Neural progenitor cell (in vitro differentiated cells): ENCODE results near the gene YBX2. TPM values are rescaled to one million over a fixed set of nuclear protein-coding genes. Genes with fewer than 3 reads are reported as not detected.
A peak's percentile ranks its signal among the peaks of the same experiment; 100 is the strongest.

Source experiments
- DNase-seq: peaks from one replicate; pipeline ENCODE4 v3.0.0-alpha.2; 2016; ENCODE audit warnings: low spot score
- H2AFZ ChIP-seq: fragments of 200-600 bp; sonication (generic); replicated peaks from 2 replicates; pipeline ENCODE4 v1.6.1; 2016; ENCODE audit warnings: antibody characterized with exemption
- H3F3A ChIP-seq: fragments of 200-600 bp; sonication (generic); 2 replicates; pipeline ENCODE4 v1.6.1; 2016; ENCODE audit warnings: antibody characterized with exemption, low read depth
- H3K27ac ChIP-seq: fragments of 200-600 bp; sonication (generic); 2 replicates; pipeline ENCODE4 v1.5.1; 2016; ENCODE audit warnings: mild to moderate bottlenecking
- H3K27me3 ChIP-seq: fragments of 200-600 bp; sonication (generic); 2 replicates; pipeline ENCODE4 v1.6.1; 2016; ENCODE audit warnings: mild to moderate bottlenecking, moderate library complexity
- H3K36me3 ChIP-seq: fragments of 200-600 bp; sonication (generic); 2 replicates; pipeline ENCODE4 v1.5.1; 2016
- H3K4me1 ChIP-seq: fragments of 200-600 bp; sonication (generic); 2 replicates; pipeline ENCODE4 v1.6.1; 2016; ENCODE audit warnings: mixed run types
- H3K4me2 ChIP-seq: fragments of 200-600 bp; sonication (generic); 2 replicates; pipeline ENCODE4 v1.6.1; 2016
- H3K4me3 ChIP-seq: fragments of 200-600 bp; sonication (generic); 2 replicates; pipeline ENCODE4 v1.5.1; 2016
- H3K79me2 ChIP-seq: fragments of 200-600 bp; sonication (generic); 2 replicates; pipeline ENCODE4 v1.6.1; 2016; ENCODE audit warnings: low read depth
- H3K9ac ChIP-seq: fragments of 200-600 bp; sonication (generic); 2 replicates; pipeline ENCODE4 v1.6.1; 2016
- H3K9me3 ChIP-seq: fragments of 200-600 bp; sonication (generic); 2 replicates; pipeline ENCODE4 v1.5.1; 2016; ENCODE audit warnings: low read depth
- H4K20me1 ChIP-seq: fragments of 200-600 bp; sonication (generic); 2 replicates; pipeline ENCODE4 v1.6.1; 2016; ENCODE audit warnings: low read depth
- H3K27ac Mint-ChIP-seq: 3 replicates; pipeline ENCODE4 v1.8.0; 2021; ENCODE audit warnings: mixed read lengths
- H3K27me3 Mint-ChIP-seq: 2 replicates; pipeline ENCODE4 v1.8.0; 2022; ENCODE audit warnings: low read depth, mild to moderate bottlenecking, inconsistent platforms, moderate library complexity, mixed read lengths; ENCODE audit not compliant: insufficient read depth
- H3K36me3 Mint-ChIP-seq: 3 replicates; pipeline ENCODE4 v1.8.0; 2021; ENCODE audit warnings: mixed read lengths
- H3K4me1 Mint-ChIP-seq: 3 replicates; pipeline ENCODE4 v1.8.0; 2021; ENCODE audit warnings: mixed read lengths
- H3K4me3 Mint-ChIP-seq: 3 replicates; pipeline ENCODE4 v1.8.0; 2021; ENCODE audit warnings: mild to moderate bottlenecking, moderate library complexity, mixed read lengths
- H3K9me3 Mint-ChIP-seq: 3 replicates; pipeline ENCODE4 v1.8.0; 2020; ENCODE audit warnings: mixed read lengths
- EZH2 ChIP-seq: fragments of 200-600 bp; sonication (generic); IDR thresholded peaks from 2 replicates; pipeline ENCODE4 v1.6.1; 2017; ENCODE audit warnings: antibody characterized with exemption, mild to moderate bottlenecking, moderate library complexity
- EZH2phosphoT487 ChIP-seq: fragments of 200-600 bp; sonication (generic); IDR thresholded peaks from 2 replicates; pipeline ENCODE4 v1.6.1; 2017; ENCODE audit warnings: antibody characterized with exemption
- total RNA-seq: library from RNA; depleted of rRNA; stranded (reverse); fragments of >200 nt; gene quantifications from 2 replicates; pipeline ENCODE4 v1.2.3, GENCODE V29; 2015; ENCODE audit warnings: low replicate concordance
- TF ChIP-seq, protein P1 (sequence below): fragments of 200-600 bp; sonication (generic); IDR thresholded peaks from 2 replicates; pipeline ENCODE4 v1.5.1; 2017; ENCODE audit warnings: antibody characterized with exemption, mild to moderate bottlenecking

YBX2 gene
- total RNA-seq, 1 donor from 2014 or later, result 2.7 TPM

DNA sequence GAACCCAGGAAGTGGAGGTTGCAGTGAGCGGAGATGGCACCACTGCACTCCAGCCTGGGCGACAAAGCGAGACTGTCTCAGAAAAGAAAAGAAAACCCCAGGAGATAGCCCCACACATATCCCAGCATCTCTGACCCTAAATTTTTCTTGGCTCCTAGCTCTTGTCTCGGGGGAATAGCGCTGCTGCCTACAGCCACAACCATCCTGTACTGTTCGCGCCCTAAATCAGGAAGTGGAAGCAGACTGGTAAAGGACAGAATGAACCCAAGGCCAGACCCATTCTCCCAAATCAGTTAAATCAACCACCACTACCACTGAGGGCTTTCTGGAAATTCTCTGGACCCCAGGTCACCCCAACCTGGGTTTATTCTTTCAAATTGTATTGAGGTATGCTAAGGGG lies 44.6 kb downstream of the YBX2 start:
- Histone ChIP-seq H3K27me3 (no peaks in the 10 kb centered on the region), H3K79me2 (peaks cover 61% of the 10 kb centered on the region), H3K27ac (no peak overlapping the region), H3K9me3 (no peaks in the 10 kb centered on the region), H3K4me3 (peak overlapping the region; percentile 61), H3K9ac (no peak overlapping the region), H3K36me3 (peaks cover 3% of the 10 kb centered on the region), H3K4me1 (peaks cover 16% of the 10 kb centered on the region), H2AFZ (no peak overlapping the region), H3F3A (peaks cover 22% of the 10 kb centered on the region), H3K4me2 (peak overlapping the region; percentile 100), H4K20me1 (peaks cover 34% of the 10 kb centered on the region)
- H3K27me3 Mint-ChIP-seq, result peaks cover 12% of the 10 kb centered on the region
- DNase-seq, result no peak
- peak overlapping the region; percentile 89 for H3K4me3 Mint-ChIP-seq
- H3K27ac Mint-ChIP-seq, result peak overlapping the region; percentile 53
- TF ChIP-seq EZH2 (no peak), EZH2phosphoT487 (no peak)
- TF ChIP-seq, protein P1, sequence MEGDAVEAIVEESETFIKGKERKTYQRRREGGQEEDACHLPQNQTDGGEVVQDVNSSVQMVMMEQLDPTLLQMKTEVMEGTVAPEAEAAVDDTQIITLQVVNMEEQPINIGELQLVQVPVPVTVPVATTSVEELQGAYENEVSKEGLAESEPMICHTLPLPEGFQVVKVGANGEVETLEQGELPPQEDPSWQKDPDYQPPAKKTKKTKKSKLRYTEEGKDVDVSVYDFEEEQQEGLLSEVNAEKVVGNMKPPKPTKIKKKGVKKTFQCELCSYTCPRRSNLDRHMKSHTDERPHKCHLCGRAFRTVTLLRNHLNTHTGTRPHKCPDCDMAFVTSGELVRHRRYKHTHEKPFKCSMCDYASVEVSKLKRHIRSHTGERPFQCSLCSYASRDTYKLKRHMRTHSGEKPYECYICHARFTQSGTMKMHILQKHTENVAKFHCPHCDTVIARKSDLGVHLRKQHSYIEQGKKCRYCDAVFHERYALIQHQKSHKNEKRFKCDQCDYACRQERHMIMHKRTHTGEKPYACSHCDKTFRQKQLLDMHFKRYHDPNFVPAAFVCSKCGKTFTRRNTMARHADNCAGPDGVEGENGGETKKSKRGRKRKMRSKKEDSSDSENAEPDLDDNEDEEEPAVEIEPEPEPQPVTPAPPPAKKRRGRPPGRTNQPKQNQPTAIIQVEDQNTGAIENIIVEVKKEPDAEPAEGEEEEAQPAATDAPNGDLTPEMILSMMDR, result no peak
- peaks cover 23% of the 10 kb centered on the region for H3K36me3 Mint-ChIP-seq
- peaks cover 34% of the 10 kb centered on the region for H3K4me1 Mint-ChIP-seq
- H3K9me3 Mint-ChIP-seq, result no peaks in the 10 kb centered on the region

DNA sequence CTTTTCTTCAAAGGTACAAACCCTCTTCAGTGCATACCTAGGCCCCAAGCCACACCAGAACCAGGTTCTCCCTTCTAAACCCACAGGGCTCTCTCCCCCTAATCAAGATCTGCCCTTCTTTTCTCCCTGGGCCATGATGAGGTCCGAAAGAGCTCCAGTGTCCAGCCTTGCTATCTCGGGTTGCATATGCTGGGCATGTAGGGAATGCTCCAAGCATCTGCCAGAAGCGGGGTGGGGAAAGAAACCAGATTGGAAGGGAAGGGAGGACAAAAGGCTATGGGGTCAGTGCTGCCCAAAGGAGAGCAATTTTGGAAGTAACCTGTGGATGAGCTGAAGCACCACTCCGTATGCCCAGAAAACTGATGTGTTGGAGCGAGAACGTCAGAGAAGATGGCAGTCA lies 45.2 kb downstream of the YBX2 start:
- Histone ChIP-seq H2AFZ (no peak overlapping the region), H3K9me3 (no peaks in the 10 kb centered on the region), H3K36me3 (peaks cover 2% of the 10 kb centered on the region), H3K4me2 (peak overlapping the region; percentile 100), H3K27me3 (no peaks in the 10 kb centered on the region), H3K4me1 (peaks cover 16% of the 10 kb centered on the region), H3K79me2 (peaks cover 61% of the 10 kb centered on the region), H4K20me1 (peaks cover 34% of the 10 kb centered on the region), H3K9ac (peak overlapping the region; percentile 24), H3F3A (peaks cover 28% of the 10 kb centered on the region), H3K4me3 (no peak overlapping the region), H3K27ac (no peak overlapping the region)
- Mint-ChIP-seq H3K9me3 (no peaks in the 10 kb centered on the region), H3K27me3 (peaks cover 12% of the 10 kb centered on the region), H3K27ac (no peak overlapping the region), H3K4me1 (peaks cover 34% of the 10 kb centered on the region), H3K36me3 (peaks cover 25% of the 10 kb centered on the region), H3K4me3 (peak overlapping the region; percentile 89)
- DNase-seq, result no peak
- TF ChIP-seq, protein P1, result no peak
- no peak for TF ChIP-seq EZH2
- no peak for TF ChIP-seq EZH2phosphoT487

DNA sequence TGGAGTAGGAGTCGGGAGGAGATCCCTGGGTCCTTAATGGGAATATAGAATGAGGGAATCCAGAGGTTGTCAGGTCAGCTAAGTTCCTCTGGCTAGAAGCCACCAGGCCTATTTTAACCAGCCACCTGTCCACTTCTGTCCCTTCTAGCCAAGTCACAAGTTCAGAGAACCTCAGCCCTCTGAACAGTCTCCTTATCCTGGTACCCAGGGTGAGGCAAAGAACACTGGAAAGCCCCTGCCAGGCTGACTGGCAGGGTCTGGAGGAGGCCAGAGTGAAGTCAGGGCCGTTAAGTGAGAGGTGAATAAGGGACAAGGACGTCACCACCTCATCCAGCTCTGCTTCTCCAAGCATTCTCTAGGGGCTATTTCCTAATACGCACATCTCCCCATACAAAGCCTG lies 45.6 kb downstream of the YBX2 start:
- TF ChIP-seq EZH2phosphoT487 (no peak), EZH2 (no peak)
- TF ChIP-seq, protein P1, result no peak
- Histone ChIP-seq H2AFZ (no peak overlapping the region), H3K79me2 (peaks cover 61% of the 10 kb centered on the region), H4K20me1 (peaks cover 34% of the 10 kb centered on the region), H3K9me3 (no peaks in the 10 kb centered on the region), H3K4me1 (peaks cover 16% of the 10 kb centered on the region), H3K9ac (peak overlapping the region; percentile 24), H3K36me3 (no peaks in the 10 kb centered on the region), H3F3A (peaks cover 32% of the 10 kb centered on the region), H3K27ac (no peak overlapping the region), H3K4me2 (no peak overlapping the region), H3K27me3 (no peaks in the 10 kb centered on the region), H3K4me3 (no peak overlapping the region)
- Mint-ChIP-seq H3K4me1 (peaks cover 32% of the 10 kb centered on the region), H3K27me3 (peaks cover 12% of the 10 kb centered on the region), H3K4me3 (peak overlapping the region; percentile 89), H3K36me3 (peaks cover 24% of the 10 kb centered on the region), H3K9me3 (no peaks in the 10 kb centered on the region), H3K27ac (no peak overlapping the region)
- DNase-seq, result no peak
